Loucy (cell line): ENCODE data around the gene HLA-DMA.
A peak's percentile ranks its signal among the peaks of the same experiment; 100 is the strongest.

ENCODE experiments used
- H2AFZ ChIP-seq: fragments of 200-600 bp; sonication (generic); 2 replicates; pipeline ENCODE4 v1.6.0; 2016; ENCODE audit warnings: antibody characterized with exemption, mild to moderate bottlenecking, low read length, moderate library complexity
- H3F3A ChIP-seq: fragments of 200-600 bp; 2 replicates; pipeline ENCODE4 v1.6.0; 2016; ENCODE audit warnings: antibody characterized with exemption, low read depth, mild to moderate bottlenecking
- H3K27me3 ChIP-seq: fragments of 200-600 bp; sonication (generic); 2 replicates; pipeline ENCODE4 v1.6.1; 2014; ENCODE audit warnings: low read length, mild to moderate bottlenecking; ENCODE audit not compliant: insufficient read depth, poor library complexity, severe bottlenecking
- H3K36me3 ChIP-seq: fragments of 200-600 bp; sonication (generic); 2 replicates; pipeline ENCODE4 v1.6.1; 2016; ENCODE audit warnings: low read length; ENCODE audit not compliant: insufficient read depth
- H3K4me1 ChIP-seq: fragments of 200-600 bp; sonication (generic); 2 replicates; pipeline ENCODE4 v1.5.1; 2014; ENCODE audit warnings: low read length, mild to moderate bottlenecking; ENCODE audit not compliant: insufficient read depth, poor library complexity, severe bottlenecking
- H3K4me2 ChIP-seq: fragments of 200-600 bp; sonication (generic); 2 replicates; pipeline ENCODE4 v1.6.0; 2014; ENCODE audit warnings: antibody characterized with exemption, low read length, low read depth, mild to moderate bottlenecking; ENCODE audit not compliant: poor library complexity, severe bottlenecking
- H3K4me3 ChIP-seq: fragments of 200-600 bp; sonication (generic); 2 replicates; pipeline ENCODE4 v1.5.1; 2014; ENCODE audit warnings: low read length, mild to moderate bottlenecking, mixed read lengths; ENCODE audit not compliant: poor library complexity, severe bottlenecking
- H3K79me2 ChIP-seq: fragments of 200-600 bp; sonication (generic); 2 replicates; pipeline ENCODE4 v1.6.1; 2014; ENCODE audit warnings: low read length; ENCODE audit not compliant: insufficient read depth
- H3K9ac ChIP-seq: fragments of 200-600 bp; sonication (generic); 2 replicates; pipeline ENCODE4 v1.6.0; 2014; ENCODE audit warnings: mild to moderate bottlenecking, low read depth, low read length, moderate library complexity; ENCODE audit not compliant: poor library complexity, severe bottlenecking
- H3K9me2 ChIP-seq: fragments of 200-600 bp; sonication (generic); replicated peaks from 2 replicates; pipeline ENCODE4 v1.6.1; 2016; ENCODE audit warnings: low read depth, low read length, mixed read lengths
- H3K9me3 ChIP-seq: fragments of 200-600 bp; sonication (generic); 2 replicates; pipeline ENCODE4 v1.6.1; 2014; ENCODE audit warnings: mild to moderate bottlenecking, antibody characterized with exemption, low read length, low read depth; ENCODE audit not compliant: insufficient read depth
- H4K20me1 ChIP-seq: fragments of 200-600 bp; sonication (generic); 2 replicates; pipeline ENCODE4 v1.6.0; 2014; ENCODE audit warnings: antibody characterized with exemption, low read length, mild to moderate bottlenecking; ENCODE audit not compliant: insufficient read depth, poor library complexity, severe bottlenecking
- EZH2phosphoT487 ChIP-seq: fragments of 200-600 bp; IDR thresholded peaks from 2 replicates; pipeline ENCODE4 v1.6.1; 2018; ENCODE audit warnings: antibody characterized with exemption, mild to moderate bottlenecking, moderate library complexity, borderline replicate concordance
- TF ChIP-seq, protein P1 (sequence below): fragments of 200-600 bp; sonication (generic); conservative IDR thresholded peaks from 2 replicates; pipeline ENCODE4 v1.5.1; 2014; ENCODE audit warnings: mild to moderate bottlenecking, antibody characterized with exemption, low read length

HLA-DMA gene

DNA sequence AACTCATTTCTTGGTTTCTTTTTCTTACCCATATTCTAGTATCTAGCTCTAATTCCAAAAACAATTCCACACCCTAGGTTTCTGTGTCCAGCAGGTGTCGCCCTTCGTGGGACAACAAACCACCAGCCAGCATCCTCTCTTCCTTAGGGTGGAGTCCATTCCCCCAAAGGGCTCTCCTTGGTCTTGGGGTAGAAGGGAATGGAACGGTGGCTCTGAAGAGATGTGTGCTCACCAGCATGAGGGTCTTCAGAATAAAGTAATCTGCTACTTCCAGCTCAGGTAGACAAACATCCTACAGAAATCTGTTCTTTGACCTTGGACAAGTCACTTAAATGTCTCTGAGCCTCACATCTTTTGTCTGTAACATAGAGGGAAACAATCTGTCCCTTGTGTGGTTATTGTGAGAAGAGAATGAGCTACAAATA, 19.2 kb downstream of the HLA-DMA start:
- no peaks in the 10 kb centered on the region for H3K9me3 ChIP-seq
- TF ChIP-seq EZH2phosphoT487, result no peak
- TF ChIP-seq, protein P1, sequence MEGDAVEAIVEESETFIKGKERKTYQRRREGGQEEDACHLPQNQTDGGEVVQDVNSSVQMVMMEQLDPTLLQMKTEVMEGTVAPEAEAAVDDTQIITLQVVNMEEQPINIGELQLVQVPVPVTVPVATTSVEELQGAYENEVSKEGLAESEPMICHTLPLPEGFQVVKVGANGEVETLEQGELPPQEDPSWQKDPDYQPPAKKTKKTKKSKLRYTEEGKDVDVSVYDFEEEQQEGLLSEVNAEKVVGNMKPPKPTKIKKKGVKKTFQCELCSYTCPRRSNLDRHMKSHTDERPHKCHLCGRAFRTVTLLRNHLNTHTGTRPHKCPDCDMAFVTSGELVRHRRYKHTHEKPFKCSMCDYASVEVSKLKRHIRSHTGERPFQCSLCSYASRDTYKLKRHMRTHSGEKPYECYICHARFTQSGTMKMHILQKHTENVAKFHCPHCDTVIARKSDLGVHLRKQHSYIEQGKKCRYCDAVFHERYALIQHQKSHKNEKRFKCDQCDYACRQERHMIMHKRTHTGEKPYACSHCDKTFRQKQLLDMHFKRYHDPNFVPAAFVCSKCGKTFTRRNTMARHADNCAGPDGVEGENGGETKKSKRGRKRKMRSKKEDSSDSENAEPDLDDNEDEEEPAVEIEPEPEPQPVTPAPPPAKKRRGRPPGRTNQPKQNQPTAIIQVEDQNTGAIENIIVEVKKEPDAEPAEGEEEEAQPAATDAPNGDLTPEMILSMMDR, result peak; percentile 93
- H3K9ac ChIP-seq, result no peak overlapping the region
- H2AFZ ChIP-seq, result no peak overlapping the region
- H3K36me3 ChIP-seq, result no peaks in the 10 kb centered on the region
- no peaks in the 10 kb centered on the region for H3K27me3 ChIP-seq
- no peak overlapping the region for H3K4me3 ChIP-seq
- H4K20me1 ChIP-seq, result no peaks in the 10 kb centered on the region
- H3K9me2 ChIP-seq, result no peaks in the 10 kb centered on the region
- no peaks in the 10 kb centered on the region for H3F3A ChIP-seq
- H3K4me2 ChIP-seq, result no peak overlapping the region
- no peaks in the 10 kb centered on the region for H3K4me1 ChIP-seq
- no peaks in the 10 kb centered on the region for H3K79me2 ChIP-seq

GRCh38 chr6:32932132-32932868, 20.6 kb downstream of the HLA-DMA start:
- no peaks in the 10 kb centered on the region for H3K79me2 ChIP-seq
- TF ChIP-seq, protein P1, result no peak
- no peak for TF ChIP-seq EZH2phosphoT487
- no peak overlapping the region for H3K4me2 ChIP-seq

DNA sequence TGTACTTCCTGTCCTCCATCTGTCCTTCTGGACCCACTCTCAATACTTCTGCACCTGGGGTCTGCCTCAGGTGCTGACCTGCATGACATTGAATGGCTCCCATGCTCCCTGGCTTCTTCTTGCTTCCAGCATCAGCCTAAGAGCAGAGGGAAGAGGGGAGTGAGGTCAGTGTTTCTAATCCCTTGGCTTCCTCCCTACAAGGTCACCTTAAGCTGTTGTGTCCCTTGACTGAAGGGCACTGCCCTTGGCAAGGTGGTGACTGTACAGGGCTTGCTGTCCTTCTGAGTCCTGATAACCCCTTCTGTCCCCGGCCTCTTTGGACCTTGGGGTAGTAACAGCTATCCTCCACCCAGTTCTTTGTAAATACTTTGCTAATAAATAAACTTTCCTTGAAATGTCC, 21.7 kb downstream of the HLA-DMA start:
- Histone ChIP-seq H3K79me2 (no peaks in the 10 kb centered on the region), H4K20me1 (no peaks in the 10 kb centered on the region), H3F3A (no peaks in the 10 kb centered on the region), H3K4me3 (no peak overlapping the region), H3K4me2 (no peak overlapping the region), H3K27me3 (no peaks in the 10 kb centered on the region), H2AFZ (no peak overlapping the region), H3K9me2 (no peaks in the 10 kb centered on the region), H3K4me1 (no peaks in the 10 kb centered on the region), H3K9me3 (no peaks in the 10 kb centered on the region), H3K9ac (no peak overlapping the region), H3K36me3 (no peaks in the 10 kb centered on the region)
- TF ChIP-seq, protein P1, result no peak
- TF ChIP-seq EZH2phosphoT487, result no peak

More at GRCh38 chr6:32932132-32932868, 20.6 kb downstream of the HLA-DMA start:
- H3K27me3 ChIP-seq, result no peaks in the 10 kb centered on the region
- H4K20me1 ChIP-seq, result no peaks in the 10 kb centered on the region
- H3K9me2 ChIP-seq, result no peaks in the 10 kb centered on the region
- H3K9ac ChIP-seq, result no peak overlapping the region
- H3K4me3 ChIP-seq, result no peak overlapping the region
- no peak overlapping the region for H2AFZ ChIP-seq
- H3K9me3 ChIP-seq, result no peaks in the 10 kb centered on the region
- H3K36me3 ChIP-seq, result no peaks in the 10 kb centered on the region
- H3F3A ChIP-seq, result no peaks in the 10 kb centered on the region
- H3K4me1 ChIP-seq, result no peaks in the 10 kb centered on the region
